NCI-H146 treated with DMSO at 0.1 percent for 48 hours (cell line): ENCODE results near the gene STAC.
"Not testable (repeated sequence)": the region's sequence is repeated elsewhere in the genome, so short reads cannot be mapped to it uniquely, and the experiment has no call there.

Experiments used
- DNase-seq: peaks from one replicate; lab custom pipeline; 2025; ENCODE audit not compliant: unreplicated experiment; lab: John Stamatoyannopoulos, UW

Gene STAC

GRCh38 chr3:36411587-36411986, 31.3 kb downstream of the STAC start:
- DNase-seq = no peak

- no peak for DNase-seq
Measured at GRCh38 chr3:36416599-36416998, 36.3 kb downstream of the STAC start.

- DNase-seq = no peak
Measured at GRCh38 chr3:36417237-36417636, 36.9 kb downstream of the STAC start.

GRCh38 chr3:36418296-36418695, 38.0 kb downstream of the STAC start:
- DNase-seq = no peak

- no peak for DNase-seq
Measured at GRCh38 chr3:36428445-36428844, 48.1 kb downstream of the STAC start.

- DNase-seq = no peak
Measured at GRCh38 chr3:36429986-36430485, 49.7 kb downstream of the STAC start.

- DNase-seq = no peak
Measured at GRCh38 chr3:36433511-36433910, 53.2 kb downstream of the STAC start.

GRCh38 chr3:36434687-36435426, 54.6 kb downstream of the STAC start:
- no peak for DNase-seq

- no peak for DNase-seq
Measured at GRCh38 chr3:36443028-36443686, 62.9 kb downstream of the STAC start.

GRCh38 chr3:36444909-36445308, 64.6 kb downstream of the STAC start:
- DNase-seq = no peak

- DNase-seq = no peak
Measured at GRCh38 chr3:36446276-36446675, 66.0 kb downstream of the STAC start.

GRCh38 chr3:36447061-36447460, 66.8 kb downstream of the STAC start:
- DNase-seq = no peak

GRCh38 chr3:36451816-36452215, 71.5 kb downstream of the STAC start:
- no peak for DNase-seq

- DNase-seq = not testable (repeated sequence)
Measured at GRCh38 chr3:36453213-36453612, 72.9 kb downstream of the STAC start.

- DNase-seq = not testable (repeated sequence)
Measured at GRCh38 chr3:36453896-36454295, 73.6 kb downstream of the STAC start.

GRCh38 chr3:36455406-36455805, 75.1 kb downstream of the STAC start:
- DNase-seq = no peak

GRCh38 chr3:36456784-36457183, 76.5 kb downstream of the STAC start:
- no peak for DNase-seq

- no peak for DNase-seq
Measured at GRCh38 chr3:36457667-36458066, 77.4 kb downstream of the STAC start.

GRCh38 chr3:36459177-36459576, 78.9 kb downstream of the STAC start:
- no peak for DNase-seq

GRCh38 chr3:36461597-36461996, 81.3 kb downstream of the STAC start:
- no peak for DNase-seq

GRCh38 chr3:36472045-36472444, 91.7 kb downstream of the STAC start:
- DNase-seq = not testable (repeated sequence)

GRCh38 chr3:36475558-36475957, 95.3 kb downstream of the STAC start:
- no peak for DNase-seq
